Raji (cell line): Measurements from ENCODE around the gene MIP.

Source experiments
- POLR2A ChIP-seq: IDR thresholded peaks from 2 replicates; pipeline ENCODE4 v1.6.1; 2011; ENCODE audit warnings: low read depth, low read length, control low read depth; ENCODE audit not compliant: insufficient read depth

Gene MIP

DNA sequence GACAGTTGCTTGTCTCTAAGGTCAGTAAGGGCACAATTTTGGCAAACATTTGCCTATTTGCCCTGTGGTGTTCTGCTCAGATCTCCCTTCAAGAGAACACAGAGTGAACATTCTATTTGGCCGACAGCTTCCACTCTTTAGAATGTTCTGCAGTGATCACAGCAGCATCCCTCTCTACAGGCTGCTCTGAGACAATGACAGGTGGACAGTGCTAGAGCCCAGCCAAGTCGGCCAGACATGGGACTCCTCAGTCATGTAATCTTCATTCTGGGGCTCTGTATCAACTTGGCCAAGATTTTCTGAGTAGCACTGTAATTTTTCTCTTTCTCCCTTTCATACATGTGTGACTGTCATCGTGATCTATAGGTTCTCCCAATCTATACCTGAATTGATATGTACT is 40.1 kb downstream of the MIP start:
- TF ChIP-seq POLR2A: no peak

- TF ChIP-seq POLR2A: no peak
Measured at GRCh38 chr12:56413392-56413791, 41.1 kb downstream of the MIP start.

DNA sequence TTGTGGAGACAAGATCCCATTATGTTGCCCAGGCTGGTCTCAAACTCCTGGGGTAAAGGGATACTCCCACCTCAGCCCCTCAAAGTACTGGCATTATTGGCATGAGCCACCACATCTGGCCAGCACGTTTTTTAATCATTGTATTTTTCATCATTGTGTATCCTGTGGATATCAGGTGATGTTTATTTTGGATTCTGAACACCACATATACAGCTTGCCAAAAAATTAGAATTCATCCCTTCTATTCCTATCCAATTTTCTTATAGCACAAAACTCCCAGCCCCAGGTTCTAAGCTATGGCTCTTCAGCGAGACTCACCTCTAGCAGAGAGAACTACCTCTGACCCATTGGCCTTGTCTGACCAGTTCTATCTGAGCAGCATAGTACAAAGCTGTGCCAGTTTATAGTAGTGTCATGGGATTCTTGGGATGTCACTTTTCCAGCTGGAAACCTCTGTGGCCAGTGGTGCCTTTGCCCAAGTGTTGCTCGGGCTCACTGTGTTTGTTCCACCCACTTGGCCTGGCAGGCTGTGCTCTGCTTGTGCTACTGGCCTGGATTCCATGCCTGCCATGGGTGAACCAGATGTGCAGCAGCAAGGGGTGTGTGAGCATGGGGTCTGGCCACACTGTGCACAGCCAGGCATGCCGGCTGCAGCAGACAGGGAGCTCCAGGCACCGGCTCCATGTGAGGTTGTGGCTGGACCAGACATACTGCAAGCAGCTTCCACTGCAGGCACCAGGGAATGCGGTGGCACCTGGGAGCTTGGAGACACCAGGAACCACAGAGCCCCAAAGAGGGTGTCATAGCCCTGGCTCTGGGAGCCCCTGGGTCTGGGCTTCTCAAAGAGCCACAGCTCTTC is 42.4 kb downstream of the MIP start:
- no peak for TF ChIP-seq POLR2A

- no peak for TF ChIP-seq POLR2A
Measured at GRCh38 chr12:56410768-56411167, 43.7 kb downstream of the MIP start.

DNA sequence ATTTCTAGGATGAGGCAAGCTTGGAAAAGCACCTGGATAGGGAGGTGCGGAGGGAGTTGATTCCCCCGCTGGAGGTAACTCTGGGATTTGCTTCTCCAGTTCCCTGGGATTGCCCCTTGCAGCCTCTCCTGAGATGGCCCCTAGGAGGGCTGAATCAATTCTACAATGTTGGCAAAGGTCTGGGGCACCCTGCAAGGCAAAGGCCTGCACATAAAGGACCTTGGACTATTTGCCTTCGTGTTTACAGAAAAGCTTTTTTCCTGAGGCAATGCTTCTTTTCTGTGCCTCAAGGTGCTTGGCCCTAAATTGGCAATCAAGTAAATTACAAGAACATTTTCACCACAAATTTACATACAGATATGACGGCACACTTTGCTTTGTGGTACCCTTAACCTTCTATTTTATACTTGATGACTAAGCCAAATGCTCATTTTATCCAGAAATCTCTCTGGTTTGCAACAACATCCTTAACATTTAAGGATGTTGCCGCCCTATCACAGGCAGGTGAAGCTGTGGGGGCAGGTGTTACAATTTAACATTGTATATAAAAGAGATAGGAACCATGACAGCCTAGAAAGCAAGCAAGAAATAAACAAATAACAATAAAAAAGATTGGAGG is 45.5 kb downstream of the MIP start:
- TF ChIP-seq POLR2A: no peak
